ENCODE results near the gene TACSTD2.
"Not testable (repeated sequence)": the region's sequence is repeated elsewhere in the genome, so short reads cannot be mapped to it uniquely, and the experiment has no call there.

Gene TACSTD2

GRCh38 chr1:58543260-58543659 is 33.8 kb downstream of the TACSTD2 start:
- no peak for DNase-seq (ENCODE audit: low read depth)
- TF ChIP-seq CTCF (IDR thresholded peaks at IDR 0.05; ENCODE audit: low read depth, low read length, missing control alignments) = no peak
- in situ Hi-C loops (cut with HindIII; ENCODE audit: low sequenced_read_pairs) = no loop called here
- no peak overlapping the region for H3K4me3 ChIP-seq (ENCODE audit: low read depth, low read length)

- TF ChIP-seq CTCF (IDR thresholded peaks at IDR 0.05; ENCODE audit: low read depth, low read length, missing control alignments) = no peak
- no peak for DNase-seq (ENCODE audit: low read depth)
- in situ Hi-C loops (cut with HindIII; ENCODE audit: low sequenced_read_pairs) = no loop called here
- no peak overlapping the region for H3K4me3 ChIP-seq (ENCODE audit: low read depth, low read length)
Measured at GRCh38 chr1:58539553-58539952, 37.5 kb downstream of the TACSTD2 start.

- no peak for DNase-seq (ENCODE audit: low read depth)
- in situ Hi-C loops (cut with HindIII; ENCODE audit: low sequenced_read_pairs) = no loop called here
- no peak for TF ChIP-seq CTCF (IDR thresholded peaks at IDR 0.05; ENCODE audit: low read depth, low read length, missing control alignments)
- no peak overlapping the region for H3K4me3 ChIP-seq (ENCODE audit: low read depth, low read length)
Measured at GRCh38 chr1:58538821-58539220, 38.2 kb downstream of the TACSTD2 start.

- H3K4me3 ChIP-seq (ENCODE audit: low read depth, low read length); in situ Hi-C loops (cut with HindIII; ENCODE audit: low sequenced_read_pairs); DNase-seq (ENCODE audit: low read depth): not testable (repeated sequence)
Measured at GRCh38 chr1:58531842-58532241, 45.2 kb downstream of the TACSTD2 start.

GRCh38 chr1:58529284-58529683 is 47.8 kb downstream of the TACSTD2 start:
- H3K4me3 ChIP-seq (ENCODE audit: low read depth, low read length) = no peak overlapping the region
- DNase-seq (ENCODE audit: low read depth) = no peak
- TF ChIP-seq CTCF (IDR thresholded peaks at IDR 0.05; ENCODE audit: low read depth, low read length, missing control alignments) = no peak
- in situ Hi-C loops (cut with HindIII; ENCODE audit: low sequenced_read_pairs) = no loop called here

- H3K4me3 ChIP-seq (ENCODE audit: low read depth, low read length) = no peak overlapping the region
- no peak for TF ChIP-seq CTCF (IDR thresholded peaks at IDR 0.05; ENCODE audit: low read depth, low read length, missing control alignments)
- no peak for DNase-seq (ENCODE audit: low read depth)
- in situ Hi-C loops (cut with HindIII; ENCODE audit: low sequenced_read_pairs) = no loop called here
Measured at GRCh38 chr1:58528518-58528917, 48.5 kb downstream of the TACSTD2 start.
